ENCODE data around the gene GPR3.
"Not testable (repeated sequence)": the region's sequence is repeated elsewhere in the genome, so short reads cannot be mapped to it uniquely, and the experiment has no call there.

Gene GPR3

DNA sequence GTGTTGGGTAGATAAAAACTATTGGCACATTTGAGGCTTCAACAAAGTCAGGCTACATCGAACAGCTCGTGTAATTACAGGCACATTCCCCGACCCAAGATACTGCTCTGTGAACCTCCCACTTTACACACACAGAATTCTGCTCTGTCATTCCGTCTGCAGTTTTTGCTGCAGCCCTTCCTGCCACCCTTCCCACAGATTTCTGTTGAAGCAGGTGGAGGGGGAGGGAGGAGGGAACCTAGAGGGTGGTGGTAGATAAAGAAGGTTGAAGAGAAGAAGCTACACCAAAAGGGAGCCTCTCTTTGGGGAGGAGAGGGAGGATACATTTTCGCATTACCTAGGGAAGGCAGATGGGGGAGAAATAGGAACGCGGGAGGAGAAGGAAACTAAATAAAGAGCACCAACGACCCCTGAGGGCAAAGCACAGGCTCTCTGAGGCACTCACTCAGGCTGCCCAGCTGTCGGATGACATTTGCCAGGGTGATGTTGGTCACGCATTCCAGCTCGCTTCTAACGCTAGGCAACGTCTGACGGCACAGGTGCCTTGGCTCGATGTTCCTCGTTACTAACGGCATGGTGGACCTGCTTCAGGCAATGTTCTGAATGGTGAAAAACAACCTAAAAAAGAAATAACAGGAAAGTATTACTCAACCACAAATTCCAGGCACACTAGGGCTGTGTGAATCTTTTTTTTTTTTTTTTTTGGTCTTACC is 36.0 kb downstream of the GPR3 start:
- peak in 1 of 2 experiments; percentile 80 for DNase-seq
- no peak for TF ChIP-seq POLR2A (IDR thresholded peaks at IDR 0.05; ENCODE audit: low read length)
- no peak for TF ChIP-seq GATA1 (IDR thresholded peaks at IDR 0.05; ENCODE audit: low read depth, low read length)

GRCh38 chr1:27429029-27429425 is 36.6 kb downstream of the GPR3 start:
- TF ChIP-seq GATA1 (IDR thresholded peaks at IDR 0.05; ENCODE audit: low read depth, low read length): no peak
- no peak for TF ChIP-seq POLR2A (IDR thresholded peaks at IDR 0.05; ENCODE audit: low read length)
- peak in 1 of 2 experiments; percentile 19 for DNase-seq

- TF ChIP-seq GATA1 (IDR thresholded peaks at IDR 0.05; ENCODE audit: low read depth, low read length): no peak
- TF ChIP-seq POLR2A (IDR thresholded peaks at IDR 0.05; ENCODE audit: low read length): no peak
- DNase-seq: peak in 1 of 2 experiments; percentile 24
Observed at GRCh38 chr1:27430903-27431600, 38.6 kb downstream of the GPR3 start.

- DNase-seq: no peak
Observed at GRCh38 chr1:27431601-27431940, 39.1 kb downstream of the GPR3 start.

DNA sequence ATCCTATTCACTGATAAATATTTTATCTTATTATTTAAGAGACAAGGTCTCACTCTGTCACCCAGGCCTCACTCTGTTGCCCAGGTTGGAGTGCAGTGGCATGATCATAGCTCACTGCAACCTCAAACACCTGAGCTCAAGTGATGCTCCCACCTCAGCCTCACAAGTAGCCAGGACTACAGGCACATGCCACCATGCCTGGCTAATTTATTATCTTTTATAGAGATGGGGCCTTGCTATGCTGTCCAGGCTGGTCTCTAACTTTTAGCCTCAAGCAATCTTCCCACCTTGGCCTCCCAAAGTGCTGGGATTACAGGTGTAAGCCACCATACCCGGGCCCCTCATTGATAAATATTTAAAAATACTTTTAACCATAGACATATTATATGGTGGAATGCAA is 40.3 kb downstream of the GPR3 start:
- not testable (repeated sequence) for DNase-seq

More at GRCh38 chr1:27431601-27431940, 39.1 kb downstream of the GPR3 start:
- TF ChIP-seq POLR2A (IDR thresholded peaks at IDR 0.05; ENCODE audit: low read length) (no peak), GATA1 (IDR thresholded peaks at IDR 0.05; ENCODE audit: low read depth, low read length) (no peak)

DNA sequence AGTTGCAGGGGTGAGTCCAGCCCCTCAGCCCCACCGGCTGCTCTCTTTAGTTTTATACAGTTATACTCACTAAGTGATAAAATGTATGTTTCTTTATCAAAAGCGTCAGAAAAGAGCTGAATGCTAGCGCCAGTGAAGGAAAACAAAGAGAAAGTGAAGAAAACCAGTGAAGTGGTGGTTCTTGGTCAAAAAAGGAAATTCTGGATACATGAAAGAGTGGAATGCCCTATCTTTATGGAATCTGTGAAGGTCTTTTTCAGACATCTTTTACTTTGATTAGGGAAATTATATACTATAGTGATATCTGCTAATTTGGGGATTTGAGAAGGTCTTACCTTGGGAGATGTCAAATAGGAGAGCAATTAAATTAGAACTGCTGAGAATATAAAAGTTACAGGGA is 41.3 kb downstream of the GPR3 start:
- TF ChIP-seq GATA1 (IDR thresholded peaks at IDR 0.05; ENCODE audit: low read depth, low read length) (no peak), POLR2A (IDR thresholded peaks at IDR 0.05; ENCODE audit: low read length) (no peak)
- no peak for DNase-seq

- peak in 1 of 2 experiments; percentile 35 for DNase-seq
Observed at GRCh38 chr1:27435566-27436203, 43.3 kb downstream of the GPR3 start.

DNA sequence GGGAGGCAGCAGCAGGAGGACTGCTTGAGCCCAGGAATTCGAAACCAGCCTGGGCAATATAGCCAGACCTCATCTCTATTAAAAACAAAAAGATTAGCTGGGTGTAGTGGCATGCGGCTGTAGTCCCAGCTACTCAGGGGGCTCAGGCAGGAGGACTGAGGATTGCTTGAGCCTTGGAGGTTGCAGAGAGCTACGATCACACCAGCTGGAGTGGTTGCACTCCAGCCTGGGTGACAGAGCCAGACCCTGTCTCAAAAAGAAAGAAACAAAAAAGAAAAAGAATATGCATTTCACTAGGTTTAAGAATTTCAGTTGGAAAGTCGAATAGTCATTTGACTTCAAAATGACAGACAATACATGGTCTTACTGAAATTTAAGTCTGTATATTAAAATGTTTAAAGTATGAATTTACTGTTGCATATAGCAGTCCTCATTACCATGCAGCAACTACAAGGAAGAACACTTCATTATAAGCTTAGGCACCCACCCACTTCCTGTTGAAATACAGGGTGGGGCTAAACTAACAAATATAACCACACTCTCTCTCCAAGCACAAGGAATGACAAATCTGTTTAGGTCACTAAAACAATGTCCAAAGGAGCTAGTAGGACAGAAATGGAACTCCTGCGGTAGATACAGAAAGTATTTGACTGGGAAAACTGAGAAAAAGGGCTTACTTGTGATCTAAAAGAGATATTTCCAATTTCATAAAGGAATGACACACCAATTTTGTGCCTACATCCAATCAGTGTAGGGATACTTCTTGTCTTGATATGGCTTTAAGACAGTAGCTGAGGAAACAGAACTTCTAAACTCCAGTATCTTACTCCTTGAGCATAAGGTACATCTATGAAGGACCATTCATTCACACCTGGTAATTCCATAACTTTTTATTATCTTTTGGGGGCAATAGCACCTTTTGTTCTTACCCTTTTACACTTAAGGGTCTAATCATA is 44.1 kb downstream of the GPR3 start:
- no peak for TF ChIP-seq GATA1 (IDR thresholded peaks at IDR 0.05; ENCODE audit: low read depth, low read length)
- TF ChIP-seq POLR2A (IDR thresholded peaks at IDR 0.05; ENCODE audit: low read length): no peak
- DNase-seq: peak in 1 of 2 experiments; percentile 30

More at GRCh38 chr1:27435566-27436203, 43.3 kb downstream of the GPR3 start:
- TF ChIP-seq POLR2A (IDR thresholded peaks at IDR 0.05; ENCODE audit: low read length): no peak
- no peak for TF ChIP-seq GATA1 (IDR thresholded peaks at IDR 0.05; ENCODE audit: low read depth, low read length)

DNA sequence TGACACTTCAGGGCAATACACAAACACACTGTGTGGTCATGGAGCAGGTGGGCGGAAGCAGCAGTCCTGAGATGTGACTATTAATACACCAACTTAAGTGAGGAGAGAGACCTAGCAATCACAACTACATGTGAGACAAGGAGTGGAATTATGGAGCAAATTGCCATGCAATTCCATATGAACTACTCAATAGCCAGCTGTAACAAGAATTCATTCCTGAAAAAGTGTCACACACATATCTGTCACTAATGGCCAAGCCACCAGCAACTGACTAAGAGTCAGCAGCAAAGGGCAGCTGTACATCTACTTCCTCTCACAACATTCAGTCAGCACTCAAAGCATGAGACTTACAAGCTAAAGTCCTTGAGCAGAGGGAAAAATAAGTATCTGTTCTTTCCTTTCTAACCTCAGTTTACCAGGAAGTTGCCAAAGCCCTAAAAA is 46.2 kb downstream of the GPR3 start:
- DNase-seq: no peak
- TF ChIP-seq POLR2A (IDR thresholded peaks at IDR 0.05; ENCODE audit: low read length) (no peak), GATA1 (IDR thresholded peaks at IDR 0.05; ENCODE audit: low read depth, low read length) (no peak)

DNA sequence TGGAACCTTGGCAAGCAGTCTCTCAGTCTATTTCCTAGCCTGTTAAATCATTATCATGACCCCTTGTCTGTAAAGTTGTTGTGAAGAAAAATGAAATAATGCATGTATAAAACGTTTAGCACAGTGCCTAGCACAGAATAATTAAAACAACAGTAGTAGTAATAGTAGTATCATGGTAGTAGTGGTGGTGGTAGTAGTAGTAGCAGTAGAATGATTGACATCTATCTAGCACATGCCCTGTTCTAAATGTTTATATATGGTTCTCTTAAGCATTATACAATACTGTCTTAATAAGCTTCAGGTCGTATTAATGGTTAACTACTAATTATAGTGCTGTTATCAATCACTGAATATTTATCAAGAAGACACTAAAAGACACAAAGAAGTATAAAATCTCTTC is 46.7 kb downstream of the GPR3 start:
- no peak for DNase-seq
- no peak for TF ChIP-seq GATA1 (IDR thresholded peaks at IDR 0.05; ENCODE audit: low read depth, low read length)
- TF ChIP-seq POLR2A (IDR thresholded peaks at IDR 0.05; ENCODE audit: low read length): no peak

DNA sequence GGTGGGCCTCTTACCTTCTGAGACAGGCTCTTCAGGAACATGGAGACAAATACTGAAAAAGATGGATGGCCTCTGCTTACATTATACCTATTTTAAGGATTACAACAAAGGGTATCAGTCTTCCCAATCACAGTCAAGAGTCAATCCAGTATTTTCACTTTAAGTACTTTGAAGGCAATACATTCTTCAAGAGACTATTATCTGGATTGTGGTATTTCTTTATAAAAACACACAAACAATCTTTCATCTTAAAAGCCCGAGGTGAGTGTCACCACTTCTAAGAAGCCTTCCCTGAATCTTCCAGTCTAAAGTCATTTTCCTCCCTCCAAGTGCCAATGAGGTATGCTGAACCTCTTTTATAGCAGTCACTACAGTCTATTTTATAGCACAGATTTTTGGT is 52.2 kb downstream of the GPR3 start:
- no peak for TF ChIP-seq POLR2A (IDR thresholded peaks at IDR 0.05; ENCODE audit: low read length)
- TF ChIP-seq GATA1 (IDR thresholded peaks at IDR 0.05; ENCODE audit: low read depth, low read length): no peak

More for the DNA sequence above, 52.2 kb downstream of the GPR3 start:
- DNase-seq: no peak
